ENCODE results near the gene DCPS.

The DCPS gene

GRCh38 chr11:126337126-126337473, 33.2 kb downstream of the DCPS start:
- H3K36me3 ChIP-seq, result no peaks in the 10 kb centered on the region
- H3K4me3 ChIP-seq (ENCODE audit: low read depth, low read length), result no peak overlapping the region
- H3K27me3 ChIP-seq, result no peaks in the 10 kb centered on the region
- DNase-seq, result no peak
- H3K9me3 ChIP-seq, result no peaks in the 10 kb centered on the region
- TF ChIP-seq CTCF (IDR thresholded peaks at IDR 0.05; ENCODE audit: low read depth, low read length), result no peak
- H3K4me1 ChIP-seq, result peaks cover 43% of the 10 kb centered on the region

- peak; percentile 40 for DNase-seq
- TF ChIP-seq CTCF (IDR thresholded peaks at IDR 0.05; ENCODE audit: low read depth, low read length), result no peak
- Histone ChIP-seq H3K36me3 (no peaks in the 10 kb centered on the region), H3K27me3 (no peaks in the 10 kb centered on the region), H3K9me3 (no peaks in the 10 kb centered on the region), H3K4me3 (ENCODE audit: low read depth, low read length) (no peak overlapping the region), H3K4me1 (peaks cover 42% of the 10 kb centered on the region)
Measured at GRCh38 chr11:126337474-126338241, 33.8 kb downstream of the DCPS start.

GRCh38 chr11:126338346-126339055, 34.6 kb downstream of the DCPS start:
- no peak for TF ChIP-seq CTCF (IDR thresholded peaks at IDR 0.05; ENCODE audit: low read depth, low read length)
- H3K4me3 ChIP-seq (ENCODE audit: low read depth, low read length), result no peak overlapping the region
- no peak for DNase-seq
- H3K36me3 ChIP-seq, result no peaks in the 10 kb centered on the region
- H3K4me1 ChIP-seq, result peaks cover 38% of the 10 kb centered on the region
- H3K9me3 ChIP-seq, result no peaks in the 10 kb centered on the region
- no peaks in the 10 kb centered on the region for H3K27me3 ChIP-seq

GRCh38 chr11:126339073-126339862, 35.4 kb downstream of the DCPS start:
- Histone ChIP-seq H3K9me3 (no peaks in the 10 kb centered on the region), H3K36me3 (no peaks in the 10 kb centered on the region), H3K4me3 (ENCODE audit: low read depth, low read length) (no peak overlapping the region), H3K27me3 (no peaks in the 10 kb centered on the region), H3K4me1 (peaks cover 33% of the 10 kb centered on the region)
- no peak for DNase-seq
- TF ChIP-seq CTCF (IDR thresholded peaks at IDR 0.05; ENCODE audit: low read depth, low read length), result no peak

- H3K4me3 ChIP-seq (ENCODE audit: low read depth, low read length), result no peak overlapping the region
- H3K4me1 ChIP-seq, result peaks cover 26% of the 10 kb centered on the region
- no peaks in the 10 kb centered on the region for H3K27me3 ChIP-seq
- peaks cover 3% of the 10 kb centered on the region; the same call in 1 of the 2 replicates for H3K36me3 ChIP-seq
- H3K9me3 ChIP-seq, result no peaks in the 10 kb centered on the region
- no peak for TF ChIP-seq CTCF (IDR thresholded peaks at IDR 0.05; ENCODE audit: low read depth, low read length)
- DNase-seq, result no peak
Measured at GRCh38 chr11:126339863-126340434, 36.1 kb downstream of the DCPS start.

Measured in BE2C (cell line).